Breast epithelium (tissue), 4 donors: ENCODE data around the gene OPCML. TPM values are rescaled to one million over a fixed set of nuclear protein-coding genes. Genes with fewer than 3 reads are reported as not detected.

Source experiments
- DNase-seq, 2 donors: peaks; one replicate each; pipeline ENCODE4 v3.0.0-alpha.2; 2019; ENCODE audit warnings: low spot score in 2 of 2
- H3K27ac ChIP-seq, 2 donors: fragments of 200-600 bp; sonication (generic) in 1 of 2; one replicate each; pipeline ENCODE4 v1.5.1; 2016 to 2019; ENCODE audit warnings: mild to moderate bottlenecking in 1 of 2
- H3K27me3 ChIP-seq, 2 donors: fragments of 200-600 bp; sonication (generic) in 1 of 2; one replicate each; pipeline versions ENCODE4 v1.5.1 to v1.6.0; 2017 to 2019; ENCODE audit warnings: control low read depth in 1 of 2, mild to moderate bottlenecking in 1 of 2
- H3K36me3 ChIP-seq: fragments of 200-600 bp; one replicate; pipeline ENCODE4 v1.5.1; 2019
- H3K4me1 ChIP-seq, 2 donors: fragments of 200-600 bp; sonication (generic); one replicate each; pipeline ENCODE4 v1.5.1; 2016 to 2019; ENCODE audit warnings: control low read depth in 1 of 2
- H3K4me3 ChIP-seq, 3 donors: fragments of 200-600 bp; sonication (generic); 1 replicate in 2 of 3; 2 replicates in 1 of 3; pipeline ENCODE4 v1.5.1; 2016 to 2019; ENCODE audit warnings: mild to moderate bottlenecking in 3 of 3, moderate library complexity in 2 of 3
- H3K9me3 ChIP-seq, 2 donors: fragments of 200-600 bp; sonication (generic) in 1 of 2; one replicate each; pipeline ENCODE4 v1.5.1; 2016 to 2019; ENCODE audit warnings: control low read depth in 1 of 2
- POLR2A ChIP-seq: fragments of 450-650 bp; IDR thresholded peaks from one replicate; pipeline ENCODE4 v1.6.1; 2016; ENCODE audit warnings: antibody characterized with exemption, mild to moderate bottlenecking, moderate library complexity
- POLR2AphosphoS5 ChIP-seq, 3 donors: sonication (generic); formaldehyde crosslinking; IDR thresholded peaks; one replicate each; pipeline ENCODE4 v1.6.1; 2017; ENCODE audit warnings: antibody characterized with exemption in 3 of 3
- intact Hi-C: fragments of 100-400 bp; cut with DNase I; formaldehyde crosslinking; loops from one replicate; pipeline ENCODE4 v1.15.1; 2023; ENCODE audit warnings: low total_unique reads
- total RNA-seq, 3 donors: library from RNA; depleted of rRNA; stranded (reverse); fragments of >200 nt; gene quantifications; one replicate each; pipeline ENCODE4 v1.1.0, GENCODE V29; 2016
- TF ChIP-seq, protein P1 (sequence below), 3 donors: fragments of 450-650 bp; IDR thresholded peaks; one replicate each; pipeline ENCODE4 v1.5.1; 2016 to 2017; ENCODE audit warnings: antibody characterized with exemption in 3 of 3, mild to moderate bottlenecking in 3 of 3, moderate library complexity in 3 of 3

OPCML gene
- total RNA-seq, 3 donors from 2014 or later = not detected

DNA sequence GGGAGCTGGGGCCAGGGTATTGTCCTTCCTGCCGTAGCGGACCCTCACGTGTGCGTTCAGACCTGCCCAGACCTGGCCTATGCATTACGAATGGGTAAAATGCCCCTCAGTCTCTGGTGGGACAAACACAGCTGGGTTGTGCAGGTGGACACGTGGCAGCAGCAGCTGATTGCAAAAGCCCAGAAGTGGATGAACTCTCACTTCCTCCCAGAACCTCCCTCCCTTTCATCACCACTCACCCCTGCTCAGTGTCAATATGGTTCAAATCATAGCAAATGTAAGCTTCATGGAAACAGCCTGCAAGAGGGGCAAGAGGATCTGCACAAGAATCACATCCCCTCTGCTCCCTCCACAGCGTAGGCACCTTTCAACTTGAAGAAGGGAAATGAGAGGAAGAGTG is 352.1 kb downstream of the OPCML start:
- Histone ChIP-seq H3K4me3 (no peak overlapping the region), H3K27ac (no peak overlapping the region), H3K27me3 (peaks cover 0 to 13% of the 10 kb centered on the region in 2 donors), H3K9me3 (no peaks in the 10 kb centered on the region), H3K4me1 (no peaks in the 10 kb centered on the region), H3K36me3 (no peaks in the 10 kb centered on the region)
- no peak for TF ChIP-seq POLR2A
- TF ChIP-seq POLR2AphosphoS5 (IDR thresholded peaks at IDR 0.05) = no peak
- TF ChIP-seq, protein P1, sequence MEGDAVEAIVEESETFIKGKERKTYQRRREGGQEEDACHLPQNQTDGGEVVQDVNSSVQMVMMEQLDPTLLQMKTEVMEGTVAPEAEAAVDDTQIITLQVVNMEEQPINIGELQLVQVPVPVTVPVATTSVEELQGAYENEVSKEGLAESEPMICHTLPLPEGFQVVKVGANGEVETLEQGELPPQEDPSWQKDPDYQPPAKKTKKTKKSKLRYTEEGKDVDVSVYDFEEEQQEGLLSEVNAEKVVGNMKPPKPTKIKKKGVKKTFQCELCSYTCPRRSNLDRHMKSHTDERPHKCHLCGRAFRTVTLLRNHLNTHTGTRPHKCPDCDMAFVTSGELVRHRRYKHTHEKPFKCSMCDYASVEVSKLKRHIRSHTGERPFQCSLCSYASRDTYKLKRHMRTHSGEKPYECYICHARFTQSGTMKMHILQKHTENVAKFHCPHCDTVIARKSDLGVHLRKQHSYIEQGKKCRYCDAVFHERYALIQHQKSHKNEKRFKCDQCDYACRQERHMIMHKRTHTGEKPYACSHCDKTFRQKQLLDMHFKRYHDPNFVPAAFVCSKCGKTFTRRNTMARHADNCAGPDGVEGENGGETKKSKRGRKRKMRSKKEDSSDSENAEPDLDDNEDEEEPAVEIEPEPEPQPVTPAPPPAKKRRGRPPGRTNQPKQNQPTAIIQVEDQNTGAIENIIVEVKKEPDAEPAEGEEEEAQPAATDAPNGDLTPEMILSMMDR (IDR thresholded peaks at IDR 0.05) = no peak
- intact Hi-C loops = no loop called here
- no peak for DNase-seq

DNA sequence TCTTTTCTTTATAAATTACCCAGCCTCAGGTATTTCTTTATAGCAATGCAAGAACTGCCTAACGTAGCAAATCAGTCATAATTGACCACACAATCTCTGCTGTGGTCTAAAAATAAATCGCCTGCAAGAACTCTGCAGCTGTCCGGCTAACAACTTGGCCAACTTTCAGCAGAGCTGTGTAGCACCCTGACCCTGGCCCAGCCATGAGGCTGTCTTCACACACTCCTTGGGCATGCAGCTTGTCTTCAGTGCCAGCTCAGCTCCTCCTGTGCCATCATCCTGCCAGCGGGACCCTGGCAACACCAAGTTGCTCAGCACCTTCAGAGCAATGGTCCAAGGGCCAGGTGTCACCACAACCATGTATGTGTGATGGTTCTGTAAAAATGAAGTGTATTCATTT is 355.6 kb downstream of the OPCML start:
- no peak overlapping the region for H3K27ac ChIP-seq
- DNase-seq = no peak
- peaks cover 0 to 9% of the 10 kb centered on the region in 2 donors for H3K27me3 ChIP-seq
- no peaks in the 10 kb centered on the region for H3K36me3 ChIP-seq
- TF ChIP-seq, protein P1 (IDR thresholded peaks at IDR 0.05) = no peak
- no peak for TF ChIP-seq POLR2A
- TF ChIP-seq POLR2AphosphoS5 (IDR thresholded peaks at IDR 0.05) = no peak
- H3K4me3 ChIP-seq = no peak overlapping the region
- intact Hi-C loops = no loop called here
- H3K9me3 ChIP-seq = no peaks in the 10 kb centered on the region
- no peaks in the 10 kb centered on the region for H3K4me1 ChIP-seq

DNA sequence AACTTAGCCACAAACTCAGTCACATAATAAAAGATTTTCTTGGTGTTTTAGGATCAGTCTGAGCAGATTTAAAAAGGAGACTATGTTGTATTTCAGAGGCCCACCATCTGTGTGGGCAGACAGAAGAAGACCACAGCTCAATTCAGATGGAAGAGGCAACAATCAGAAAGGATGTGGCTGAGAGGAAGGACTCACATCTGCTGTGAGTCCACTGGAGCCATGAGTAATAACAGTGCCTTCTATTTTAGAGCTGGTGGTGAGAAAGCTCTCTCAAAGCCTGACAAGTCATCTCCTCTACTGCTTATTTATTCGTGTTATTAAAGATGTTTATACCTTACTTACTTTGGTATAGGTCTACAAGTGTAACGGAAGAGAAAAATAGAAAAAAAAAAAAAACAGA is 357.2 kb downstream of the OPCML start:
- TF ChIP-seq POLR2A (no peak), POLR2AphosphoS5 (IDR thresholded peaks at IDR 0.05) (no peak)
- TF ChIP-seq, protein P1 (IDR thresholded peaks at IDR 0.05) = no peak
- Histone ChIP-seq H3K9me3 (no peaks in the 10 kb centered on the region), H3K4me3 (no peak overlapping the region), H3K27me3 (peaks cover 0 to 9% of the 10 kb centered on the region in 2 donors), H3K27ac (no peak overlapping the region), H3K36me3 (no peaks in the 10 kb centered on the region), H3K4me1 (no peaks in the 10 kb centered on the region)
- no peak for DNase-seq
- intact Hi-C loops = no loop called here

DNA sequence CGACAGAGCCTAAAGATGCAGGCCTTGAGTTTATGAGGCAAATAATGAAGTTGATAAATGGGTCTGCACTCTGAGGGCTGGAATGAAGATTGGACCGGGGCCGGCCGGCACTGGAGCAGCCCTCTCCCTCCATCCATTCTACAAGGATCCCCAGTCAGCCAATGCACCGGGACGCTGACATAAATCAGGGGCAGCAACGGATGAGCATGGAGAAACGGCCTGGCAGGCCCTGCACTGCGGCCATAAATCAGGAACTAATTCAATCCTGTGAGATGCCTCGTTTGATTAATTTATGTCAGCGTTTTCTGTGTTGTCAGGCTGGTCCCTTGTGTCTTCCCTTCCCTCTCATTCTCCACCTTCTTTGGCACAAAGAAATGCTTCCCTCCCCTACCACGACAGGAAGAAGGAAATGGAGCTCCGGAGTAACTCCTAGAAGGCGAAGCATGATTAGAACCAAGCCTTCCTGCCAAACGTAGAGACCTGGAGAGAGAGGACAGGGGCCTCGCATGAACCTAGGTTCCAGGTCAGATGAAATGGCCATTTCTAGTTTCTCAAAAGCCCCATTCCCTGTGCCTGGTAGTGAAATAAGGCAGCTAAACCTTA is 358.4 kb downstream of the OPCML start:
- H3K4me1 ChIP-seq = no peaks in the 10 kb centered on the region
- no peaks in the 10 kb centered on the region for H3K36me3 ChIP-seq
- no peak overlapping the region for H3K4me3 ChIP-seq
- H3K27me3 ChIP-seq = peaks cover 0 to 3% of the 10 kb centered on the region in 2 donors
- no peak overlapping the region for H3K27ac ChIP-seq
- TF ChIP-seq, protein P1 (IDR thresholded peaks at IDR 0.05) = no peak
- TF ChIP-seq POLR2A = no peak
- TF ChIP-seq POLR2AphosphoS5 (IDR thresholded peaks at IDR 0.05) = no peak
- intact Hi-C loops = no loop called here
- DNase-seq = no peak
- H3K9me3 ChIP-seq = no peaks in the 10 kb centered on the region

DNA sequence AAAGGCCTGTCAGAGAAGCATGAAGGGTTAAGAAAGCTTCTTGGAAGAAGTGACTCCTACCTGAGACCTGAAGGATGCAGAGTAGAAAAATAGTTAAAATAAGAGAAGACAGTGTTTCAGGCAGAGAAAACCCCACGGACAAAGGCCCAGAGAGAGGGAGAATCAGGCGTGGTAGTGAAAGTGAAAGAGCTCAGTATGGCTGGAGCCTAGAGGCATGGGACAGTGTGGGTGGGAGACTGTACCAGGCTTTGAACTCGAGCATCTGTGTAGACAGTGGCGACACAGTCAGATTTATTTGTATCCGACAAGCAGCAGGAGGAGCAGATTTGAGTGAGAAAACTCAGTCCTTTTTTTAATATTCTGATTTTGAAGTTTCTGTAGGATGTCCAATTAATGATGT is 360.0 kb downstream of the OPCML start:
- TF ChIP-seq, protein P1 (IDR thresholded peaks at IDR 0.05) = no peak
- TF ChIP-seq POLR2AphosphoS5 (IDR thresholded peaks at IDR 0.05) = no peak
- TF ChIP-seq POLR2A = no peak
- intact Hi-C loops = no loop called here
- no peaks in the 10 kb centered on the region for H3K4me1 ChIP-seq

More for the DNA sequence above, 360.0 kb downstream of the OPCML start:
- no peaks in the 10 kb centered on the region for H3K9me3 ChIP-seq
- DNase-seq = no peak
- H3K4me3 ChIP-seq = no peak overlapping the region
- no peaks in the 10 kb centered on the region for H3K36me3 ChIP-seq
- H3K27me3 ChIP-seq = peaks cover 0 to 6% of the 10 kb centered on the region in 2 donors
- H3K27ac ChIP-seq = no peak overlapping the region
